GM12878 (cell line): Measurements from ENCODE around the gene DERL3. TPM values are rescaled to one million over a fixed set of nuclear protein-coding genes. Genes with fewer than 3 reads are reported as not detected.

Source experiments
- ATAC-seq: fragments of 200-7000 bp; cut with Tn5 transposase; 3 replicates; pipeline ENCODE4 v1.9.1; 2020; ENCODE audit warnings: mild to moderate bottlenecking, moderate library complexity
- BruUV-seq: library from RNA; stranded (reverse); fragments of 400-500 nt; replicated peaks from 2 replicates; lab custom pipeline; 2021; lab: Mats Ljungman, UMichigan
- CTCF ChIA-PET: fragments of 300-600 bp; sonication (Branson Sonifier 250); formaldehyde crosslinking; extraction: SDS; loops from one replicate; lab custom pipeline; 2021; ENCODE audit warnings: inconsistent platforms; lab: Yijun Ruan, JAX
- POLR2A ChIA-PET: fragments of 350-600 bp; formaldehyde crosslinking; extraction: SDS; loops from one replicate; lab custom pipeline; 2021; ENCODE audit warnings: inconsistent platforms; lab: Charles Lee
- RAD21 ChIA-PET: fragments of 300-600 bp; sonication (Branson Sonifier 250); formaldehyde crosslinking; loops from one replicate; lab custom pipeline; 2023; ENCODE audit warnings: antibody characterized with exemption; ENCODE audit not compliant: unreplicated experiment; lab: Charles Lee
- SMC1A ChIA-PET: fragments of 300-600 bp; sonication (Branson Sonifier 250); formaldehyde crosslinking; loops from one replicate; lab custom pipeline; 2023; ENCODE audit not compliant: unreplicated experiment, uncharacterized antibody; lab: Charles Lee
- DNase-seq: peaks from one replicate; pipeline ENCODE4 v3.0.0-alpha.2; 2011; ENCODE audit warnings: low read depth, low spot score
- FAIRE-seq: peaks from 3 replicates; lab custom pipeline; 2011; peaks lifted over from hg19 to GRCh38; lab: Jason Lieb, UNC
- H2AFZ ChIP-seq: 2 replicates; pipeline ENCODE4 v1.6.0; 2011; ENCODE audit warnings: low read depth, low read length, control low read depth; ENCODE audit not compliant: control insufficient read depth
- H3K27ac ChIP-seq: 2 replicates; pipeline ENCODE4 v1.5.1; 2011; ENCODE audit warnings: control low read depth; ENCODE audit not compliant: control insufficient read depth, insufficient read depth
- H3K27me3 ChIP-seq, 2 experiments: replicated peaks in 1 of 2; 2 replicates each; pipeline versions ENCODE4 v1.6.0 to v1.6.1; 2011; ENCODE audit warnings: low read length in 1 of 2; ENCODE audit not compliant: control insufficient read depth in 2 of 2, insufficient read depth in 2 of 2
- H3K36me3 ChIP-seq, 2 experiments: 2 replicates each; pipeline ENCODE4 v1.5.1; 2011; ENCODE audit warnings: low read length in 1 of 2; ENCODE audit not compliant: control insufficient read depth in 2 of 2, insufficient read depth in 2 of 2
- H3K4me1 ChIP-seq: 2 replicates; pipeline ENCODE4 v1.6.1; 2011; ENCODE audit warnings: mild to moderate bottlenecking, low read length, moderate library complexity, mixed read lengths; ENCODE audit not compliant: control insufficient read depth, insufficient read depth
- H3K4me2 ChIP-seq: 2 replicates; pipeline ENCODE4 v1.6.0; 2011; ENCODE audit warnings: control low read depth; ENCODE audit not compliant: control insufficient read depth, insufficient read depth
- H3K4me3 ChIP-seq: fragments of 200-600 bp; sonication (generic); 2 replicates; pipeline ENCODE4 v1.5.1; 2016
- H3K79me2 ChIP-seq: 2 replicates; pipeline ENCODE4 v1.6.0; 2011; ENCODE audit warnings: low read length; ENCODE audit not compliant: control insufficient read depth, insufficient read depth
- H3K9ac ChIP-seq: 2 replicates; pipeline ENCODE4 v1.8.0; 2011; ENCODE audit warnings: low read length, control low read depth, mixed read lengths; ENCODE audit not compliant: control insufficient read depth, insufficient read depth
- H3K9me3 ChIP-seq: replicated peaks from 3 replicates; pipeline ENCODE4 v1.5.1; 2011; ENCODE audit warnings: mild to moderate bottlenecking, low read length; ENCODE audit not compliant: control insufficient read depth, insufficient read depth
- H4K20me1 ChIP-seq: 2 replicates; pipeline ENCODE4 v1.6.0; 2011; ENCODE audit not compliant: control insufficient read depth, insufficient read depth
- ATF2 ChIP-seq: IDR thresholded peaks from 2 replicates; pipeline ENCODE4 v1.6.1; 2012; ENCODE audit warnings: low read length, inconsistent platforms
- BMI1 ChIP-seq: fragments of 450-650 bp; IDR thresholded peaks from 2 replicates; pipeline ENCODE4 v1.6.1; 2016; ENCODE audit warnings: mild to moderate bottlenecking, moderate library complexity, borderline replicate concordance
- EP300 ChIP-seq, 2 experiments: fragments of 150-350 bp in 1 of 2; IDR thresholded peaks; 2 replicates each; pipeline ENCODE4 v1.6.1; 2011 to 2012; ENCODE audit warnings: low read depth in 2 of 2, low read length in 2 of 2, borderline replicate concordance in 1 of 2, improper control_type of control experiment in 1 of 2, inconsistent platforms in 1 of 2; ENCODE audit not compliant: control insufficient read depth in 1 of 2
- GATAD2B ChIP-seq: fragments of 450-650 bp; conservative IDR thresholded peaks from 2 replicates; pipeline ENCODE4 v1.6.1; 2017; ENCODE audit warnings: low read depth, mild to moderate bottlenecking, moderate library complexity
- IKZF1 ChIP-seq: fragments of 450-650 bp; conservative IDR thresholded peaks from 2 replicates; pipeline ENCODE4 v1.6.1; 2017; ENCODE audit warnings: antibody characterized with exemption, mild to moderate bottlenecking
- MEF2B ChIP-seq: fragments of 450-650 bp; IDR thresholded peaks from 2 replicates; pipeline ENCODE4 v1.6.1; 2018; ENCODE audit warnings: mild to moderate bottlenecking, moderate library complexity; ENCODE audit not compliant: partially characterized antibody, poor library complexity, severe bottlenecking
- NRF1 ChIP-seq: conservative IDR thresholded peaks from 2 replicates; pipeline ENCODE4 v1.6.1; 2011; ENCODE audit warnings: mild to moderate bottlenecking, low read depth, low read length, improper control_type of control experiment
- PAX8 ChIP-seq: fragments of 450-650 bp; IDR thresholded peaks from 2 replicates; pipeline ENCODE4 v1.6.1; 2017; ENCODE audit warnings: mild to moderate bottlenecking, moderate library complexity
- REST ChIP-seq: IDR thresholded peaks from 2 replicates; pipeline ENCODE4 v1.6.1; 2012; ENCODE audit warnings: mild to moderate bottlenecking, low read depth, low read length
- SREBF1 ChIP-seq: IDR thresholded peaks from 2 replicates; pipeline ENCODE4 v1.6.1; 2012; ENCODE audit warnings: mild to moderate bottlenecking, low read length
- SUPT20H ChIP-seq: IDR thresholded peaks from 2 replicates; pipeline ENCODE4 v1.6.1; 2011; ENCODE audit warnings: low read depth, mild to moderate bottlenecking, low read length, moderate library complexity, borderline replicate concordance; ENCODE audit not compliant: control insufficient read depth
- SUZ12 ChIP-seq: fragments of 200-600 bp; sonication (generic); IDR thresholded peaks from one replicate; pipeline ENCODE4 v1.6.1; 2018; ENCODE audit warnings: antibody characterized with exemption, mild to moderate bottlenecking; ENCODE audit not compliant: unreplicated experiment
- TCF12 ChIP-seq: IDR thresholded peaks from 2 replicates; pipeline ENCODE4 v1.6.1; 2011; ENCODE audit warnings: low read depth, mild to moderate bottlenecking, low read length
- YY1 ChIP-seq: IDR thresholded peaks from 2 replicates; pipeline ENCODE4 v1.6.1; 2011; ENCODE audit warnings: low read depth, mild to moderate bottlenecking, low read length
- ZBTB11 ChIP-seq: fragments of 450-650 bp; formaldehyde crosslinking; IDR thresholded peaks from 2 replicates; pipeline ENCODE4 v1.5.0; 2022; ENCODE audit warnings: mild to moderate bottlenecking, missing genetic modification characterization
- ZNF384 ChIP-seq: IDR thresholded peaks from 2 replicates; pipeline ENCODE4 v1.6.1; 2012; ENCODE audit warnings: low read depth, mild to moderate bottlenecking, low read length, improper control_type of control experiment, borderline replicate concordance
- WGBS: methylation state at CpG from one replicate; pipeline ENCODE4 v1.1.6; 2016; ENCODE audit warnings: low lambda C conversion rate; ENCODE audit not compliant: insufficient replicate concordance, insufficient coverage; ENCODE audit errors: missing lambda C conversion rate; 5-methylcytosine and 5-hydroxymethylcytosine counted together
- in situ Hi-C: fragments of 300-500 bp; cut with MboI; formaldehyde crosslinking; loops from 9 replicates; pipeline ENCODE4 v1.14.3; 2018; ENCODE audit warnings: mixed read lengths
- intact Hi-C: fragments of 100-400 bp; cut with micrococcal nuclease; formaldehyde crosslinking; loops from one replicate; pipeline ENCODE4 v1.14.2; 2022; ENCODE audit not compliant: unreplicated experiment
- polyA plus RNA-seq, 11 experiments: library from polyadenylated mRNA; depleted of rRNA in 4 of 11; unstranded in 6 of 11; stranded (reverse) in 5 of 11; fragments of >200 nt; fragmentation: Nextera tagmentation in 4 of 11; fragmentation: Illumina TruSeq in 1 of 11; extraction: Ambion mirVana in 4 of 11; extraction: Trizol in 1 of 11; gene quantifications; 1 replicate in 1 of 11; 2 replicates in 10 of 11; pipeline versions ENCODE4 v1.2.1 to v1.2.3, GENCODE V29; 2011 to 2016; ENCODE audit warnings: inconsistent platforms in 2 of 11, missing spikeins in 2 of 11, low read depth in 1 of 11
- total RNA-seq, 4 experiments: library from RNA; depleted of rRNA in 3 of 4; stranded (reverse); fragments of >200 nt in 3 of 4; fragmentation: Illumina TruSeq in 1 of 4; extraction: Trizol in 1 of 4; gene quantifications; 2 replicates each; pipeline versions ENCODE4 v1.2.1 to v1.2.3, GENCODE V29; 2013 to 2021

DERL3 gene
- total and polyA plus RNA-seq, 10 of the 15 experiments (the other 5 are each of a cell fraction or from before 2014, with no cell fraction given), result 4.1 to 52.4 (median 14.1) TPM

DNA sequence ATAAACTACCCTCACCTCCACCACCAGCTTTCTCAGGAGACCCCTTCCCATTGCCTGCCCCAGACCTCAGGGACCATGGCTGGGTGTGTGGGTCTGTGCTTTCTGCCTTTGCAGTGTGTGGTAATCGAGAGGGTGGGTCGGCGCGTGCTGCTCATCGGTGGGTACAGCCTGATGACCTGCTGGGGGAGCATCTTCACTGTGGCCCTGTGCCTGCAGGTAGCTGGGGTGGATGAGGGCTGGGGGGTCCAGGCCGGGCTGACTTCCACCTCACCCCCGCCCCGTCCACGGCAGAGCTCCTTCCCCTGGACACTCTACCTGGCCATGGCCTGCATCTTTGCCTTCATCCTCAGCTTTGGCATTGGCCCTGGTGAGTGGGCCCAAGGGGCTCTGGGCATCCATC is 44.9 kb upstream of the DERL3 start:
- Histone ChIP-seq H3K4me2 (no peak overlapping the region), H3K27ac (no peak overlapping the region), H3K9me3 (no peaks in the 10 kb centered on the region), H2AFZ (no peak overlapping the region), H3K79me2 (no peaks in the 10 kb centered on the region), H3K9ac (no peak overlapping the region), H3K36me3 (no peaks in the 10 kb centered on the region; a peak in 1 of 4 replicates), H3K27me3 (no peaks in the 10 kb centered on the region), H3K4me1 (no peaks in the 10 kb centered on the region), H3K4me3 (no peak overlapping the region), H4K20me1 (no peaks in the 10 kb centered on the region)
- TF ChIP-seq PAX8 (no peak), TCF12 (no peak), BMI1 (no peak), SUPT20H (no peak), YY1 (no peak), EP300 (IDR thresholded peaks at IDR 0.05; ENCODE audit: borderline replicate concordance in 1 of 2, control insufficient read depth in 1 of 2, low read depth in 2 of 2, low read length in 2 of 2) (no peak), SREBF1 (no peak), IKZF1 (no peak), ZNF384 (no peak), ZBTB11 (CRISPR knock-in tag) (no peak), ATF2 (no peak), SUZ12 (no peak), REST (no peak), MEF2B (no peak), NRF1 (no peak), GATAD2B (no peak)
- SMC1A ChIA-PET, result no interaction called here
- RAD21 ChIA-PET, result no interaction called here
- no peak for DNase-seq
- intact Hi-C loops (no loop called here), in situ Hi-C loops (no loop called here)
- CTCF ChIA-PET, result interaction anchor here (1.2 kb wide), 1 partner anchor 11 kb away, joined by 4 read pairs; the partner anchor contains the start of gene MIF
- FAIRE-seq, result no peak
- POLR2A ChIA-PET, result no interaction called here
- no peak for ATAC-seq
- no TSS peak for BruUV-seq
- WGBS, result 94% methylated on average over 9 of the region's 9 CpGs
